ENCODE measurements around the gene NLN. TPM values are rescaled to one million over a fixed set of nuclear protein-coding genes. Genes with fewer than 3 reads are reported as not detected.
"Not testable (repeated sequence)": the region's sequence is repeated elsewhere in the genome, so short reads cannot be mapped to it uniquely, and the experiment has no call there.

The NLN gene
- total RNA-seq, 3 donors from 2014 or later = 29.7 to 40.9 (median 38.8) TPM

DNA sequence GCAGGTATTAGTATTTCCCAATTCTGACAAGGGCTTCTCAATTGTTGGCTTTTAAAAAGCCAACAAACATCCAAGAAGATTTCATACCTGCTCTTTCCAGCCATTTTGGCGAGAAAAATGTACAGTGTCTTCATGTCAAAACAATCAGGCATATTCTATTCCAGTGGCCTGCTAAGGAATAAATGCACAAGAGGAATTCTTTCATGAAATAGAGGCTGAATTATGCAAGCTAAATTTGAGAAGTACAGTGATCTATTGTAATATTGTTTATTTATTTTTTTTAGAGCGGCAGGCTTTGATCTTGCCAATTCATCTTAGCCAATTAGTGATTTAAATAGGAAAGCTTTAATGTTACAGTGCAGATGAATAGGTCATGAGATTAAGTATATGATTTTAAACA is 49.3 kb downstream of the NLN start:
- DNase-seq = no peak
- H3K9me3 Mint-ChIP-seq = no peaks in the 10 kb centered on the region
- H3K4me3 Mint-ChIP-seq = no peak overlapping the region
- peaks cover 10% of the 10 kb centered on the region for H3K36me3 Mint-ChIP-seq (ENCODE audit: insufficient read depth)
- H3K27me3 Mint-ChIP-seq (ENCODE audit: low read depth) = no peaks in the 10 kb centered on the region
- H3K4me1 Mint-ChIP-seq (ENCODE audit: low read depth) = peaks cover 15% of the 10 kb centered on the region
- no peak for ATAC-seq

GRCh38 chr5:65772963-65773362 is 51.0 kb downstream of the NLN start:
- not testable (repeated sequence) for H3K27me3 Mint-ChIP-seq (ENCODE audit: low read depth); DNase-seq; H3K36me3 Mint-ChIP-seq (ENCODE audit: insufficient read depth); ATAC-seq; H3K4me3 Mint-ChIP-seq; H3K9me3 Mint-ChIP-seq
- H3K4me1 Mint-ChIP-seq (ENCODE audit: low read depth) = peaks cover 15% of the 10 kb centered on the region

DNA sequence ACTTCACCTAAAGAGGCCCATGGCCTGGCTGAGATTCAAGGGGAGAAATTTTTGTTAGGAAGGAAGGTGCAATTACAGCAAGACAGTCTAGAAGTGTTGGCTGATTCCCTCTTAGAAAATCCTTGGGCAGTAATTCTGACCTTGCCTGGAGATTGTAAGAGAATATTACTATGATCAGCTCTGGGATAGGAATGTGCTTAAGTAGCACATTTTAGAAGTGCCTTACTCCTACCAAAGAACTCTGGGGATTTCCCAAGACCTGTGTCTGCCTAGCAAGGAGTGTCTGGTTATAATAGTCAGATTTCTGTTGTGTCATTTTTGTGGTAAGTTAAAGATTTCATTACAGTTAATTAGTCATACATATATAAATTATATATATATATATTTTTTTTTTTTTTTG is 52.3 kb downstream of the NLN start:
- no peak for DNase-seq
- Mint-ChIP-seq H3K4me1 (ENCODE audit: low read depth) (peaks cover 22% of the 10 kb centered on the region), H3K27me3 (ENCODE audit: low read depth) (no peaks in the 10 kb centered on the region), H3K36me3 (ENCODE audit: insufficient read depth) (peaks cover 12% of the 10 kb centered on the region), H3K4me3 (no peak overlapping the region), H3K9me3 (no peaks in the 10 kb centered on the region)
- ATAC-seq = peak; percentile 87 to 97

- no peak for ATAC-seq
- Mint-ChIP-seq H3K27me3 (ENCODE audit: low read depth) (no peaks in the 10 kb centered on the region), H3K4me1 (ENCODE audit: low read depth) (peaks cover 26% of the 10 kb centered on the region), H3K4me3 (no peak overlapping the region), H3K36me3 (ENCODE audit: insufficient read depth) (peaks cover 9% of the 10 kb centered on the region), H3K9me3 (no peaks in the 10 kb centered on the region)
- no peak for DNase-seq
Measured at GRCh38 chr5:65775476-65775875, 53.5 kb downstream of the NLN start.

DNA sequence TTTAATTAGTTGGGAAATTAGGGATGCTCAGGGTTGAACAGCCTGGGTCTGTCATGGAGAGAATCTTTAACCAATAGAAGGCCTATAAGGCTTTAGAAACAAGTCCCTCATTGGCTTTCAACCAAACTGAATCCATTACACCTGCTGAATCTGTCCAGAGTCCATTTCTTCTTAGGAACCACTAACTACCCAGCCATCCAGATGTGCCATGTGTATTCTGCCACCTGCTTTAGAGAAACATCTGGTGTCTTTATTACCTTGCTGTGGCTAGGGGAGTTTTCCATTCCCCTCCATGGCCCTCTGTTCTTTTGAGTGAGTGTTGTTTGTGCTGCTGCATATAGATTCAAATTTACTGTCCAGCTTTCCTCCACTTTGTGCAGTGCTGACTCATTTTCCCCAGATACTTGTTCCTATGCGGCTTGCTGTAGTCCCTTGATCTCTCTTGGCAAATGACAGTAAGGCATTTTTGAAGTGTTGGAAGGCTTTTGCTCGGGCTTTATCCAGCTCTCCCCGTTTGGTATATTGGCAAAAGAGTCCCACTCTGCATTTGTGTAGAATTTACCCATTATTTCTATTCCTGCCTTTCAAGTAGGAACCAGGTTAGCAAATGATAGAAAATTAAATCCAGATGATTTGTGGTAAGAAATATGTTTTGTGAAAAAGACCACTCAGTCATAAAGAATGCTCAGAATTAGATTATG is 54.6 kb downstream of the NLN start:
- H3K9me3 Mint-ChIP-seq = no peaks in the 10 kb centered on the region

DNA sequence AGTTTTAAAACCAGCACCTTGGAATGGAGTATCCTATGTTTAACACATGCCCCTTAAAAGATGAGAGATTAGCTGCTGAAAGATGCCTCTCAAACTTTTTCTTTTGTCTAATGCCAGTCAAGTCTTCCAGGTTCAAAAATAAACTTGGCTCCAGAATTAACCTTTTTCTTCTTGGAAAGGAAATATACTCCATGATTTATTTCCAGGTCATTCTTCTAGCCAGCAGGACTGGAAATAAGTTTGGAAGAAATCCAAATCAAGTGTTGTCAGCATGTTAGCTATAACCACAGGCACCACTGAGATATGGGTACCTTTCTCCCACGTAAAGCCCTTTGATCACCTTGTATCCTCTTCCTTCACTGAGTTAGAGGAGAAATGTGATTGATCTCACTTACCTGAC is 56.1 kb downstream of the NLN start:
- peaks cover 26% of the 10 kb centered on the region for H3K4me1 Mint-ChIP-seq (ENCODE audit: low read depth)
- H3K9me3 Mint-ChIP-seq = no peaks in the 10 kb centered on the region
- DNase-seq (no peak), ATAC-seq (no peak)
- H3K4me3 Mint-ChIP-seq = no peak overlapping the region
- H3K36me3 Mint-ChIP-seq (ENCODE audit: insufficient read depth) = peaks cover 24% of the 10 kb centered on the region
- H3K27me3 Mint-ChIP-seq (ENCODE audit: low read depth) = no peaks in the 10 kb centered on the region

More for the DNA sequence above, 54.6 kb downstream of the NLN start:
- H3K4me3 Mint-ChIP-seq = no peak overlapping the region
- H3K27me3 Mint-ChIP-seq (ENCODE audit: low read depth) = no peaks in the 10 kb centered on the region
- peaks cover 16% of the 10 kb centered on the region for H3K36me3 Mint-ChIP-seq (ENCODE audit: insufficient read depth)
- DNase-seq = no peak
- H3K4me1 Mint-ChIP-seq (ENCODE audit: low read depth) = peaks cover 26% of the 10 kb centered on the region
- ATAC-seq = no peak

- Mint-ChIP-seq H3K36me3 (ENCODE audit: insufficient read depth) (peaks cover 24% of the 10 kb centered on the region), H3K4me1 (ENCODE audit: low read depth) (peaks cover 19% of the 10 kb centered on the region), H3K4me3 (no peak overlapping the region), H3K27me3 (ENCODE audit: low read depth) (no peaks in the 10 kb centered on the region), H3K9me3 (no peaks in the 10 kb centered on the region)
- ATAC-seq (peak; percentile 37 to 43), DNase-seq (no peak)
Measured at GRCh38 chr5:65779643-65780042, 57.6 kb downstream of the NLN start.

DNA sequence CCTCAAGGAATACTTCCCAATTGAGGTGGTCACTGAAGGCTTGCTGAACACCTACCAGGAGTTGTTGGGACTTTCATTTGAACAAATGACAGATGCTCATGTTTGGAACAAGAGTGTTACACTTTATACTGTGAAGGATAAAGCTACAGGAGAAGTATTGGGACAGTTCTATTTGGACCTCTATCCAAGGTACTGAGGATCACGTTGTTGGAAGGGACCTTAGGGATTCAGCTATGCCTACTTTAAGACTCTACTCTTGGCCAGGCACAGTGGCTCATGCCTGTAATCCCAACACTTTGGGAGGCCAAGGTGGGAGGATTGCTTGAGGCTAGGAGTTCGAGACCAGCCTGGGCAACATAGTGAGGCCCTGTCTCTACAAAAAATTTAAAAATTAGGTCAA is 66.3 kb downstream of the NLN start:
- ATAC-seq; H3K27me3 Mint-ChIP-seq (ENCODE audit: low read depth); H3K4me3 Mint-ChIP-seq; DNase-seq: not testable (repeated sequence)
- H3K36me3 Mint-ChIP-seq (ENCODE audit: insufficient read depth) = peaks cover 20% of the 10 kb centered on the region
- peaks cover 11% of the 10 kb centered on the region for H3K9me3 Mint-ChIP-seq
- H3K4me1 Mint-ChIP-seq (ENCODE audit: low read depth) = peaks cover 11% of the 10 kb centered on the region

DNA sequence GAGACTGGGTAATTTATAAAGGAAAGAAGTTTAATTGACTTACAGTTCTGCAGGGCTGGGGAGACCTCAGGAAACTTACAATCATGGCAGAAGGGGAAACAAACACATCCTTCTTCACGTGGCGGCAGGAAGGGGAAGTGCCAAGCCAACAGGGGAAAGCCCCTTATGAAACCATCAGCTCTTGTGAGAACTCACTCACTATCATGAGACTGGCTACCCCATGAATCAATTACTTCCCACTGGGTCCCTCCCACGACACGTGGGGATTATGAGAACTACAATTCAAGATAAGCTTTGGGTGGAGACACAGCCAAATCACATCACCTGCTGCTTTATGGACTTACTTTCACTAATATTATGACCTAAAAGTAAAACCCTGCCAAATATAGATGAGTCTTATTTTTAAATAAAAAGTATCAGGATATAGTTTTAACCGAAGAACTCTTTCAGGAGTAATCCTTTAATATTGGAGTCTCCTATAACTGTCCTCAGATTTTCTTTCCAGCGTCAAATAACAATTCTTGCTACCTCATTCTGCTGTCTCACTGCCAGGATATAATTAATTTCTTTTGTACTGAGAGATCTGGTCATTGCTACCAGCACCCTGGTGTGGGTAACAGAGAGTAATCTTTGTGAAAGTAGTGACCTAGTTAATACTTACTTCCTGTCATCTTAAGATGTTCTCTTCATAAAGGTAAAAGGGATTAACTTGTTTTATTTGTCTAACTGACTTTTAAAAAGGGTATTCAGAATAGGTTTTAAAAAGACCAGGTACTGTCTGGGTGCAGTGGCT is 68.6 kb downstream of the NLN start:
- Mint-ChIP-seq H3K4me3 (no peak overlapping the region), H3K27me3 (ENCODE audit: low read depth) (no peaks in the 10 kb centered on the region), H3K9me3 (peaks cover 11% of the 10 kb centered on the region), H3K36me3 (ENCODE audit: insufficient read depth) (peaks cover 21% of the 10 kb centered on the region), H3K4me1 (ENCODE audit: low read depth) (peaks cover 11% of the 10 kb centered on the region)
- ATAC-seq (peak; percentile 84 to 89), DNase-seq (peak; percentile 16)

GRCh38 chr5:65791712-65792673 is 70.0 kb downstream of the NLN start:
- Mint-ChIP-seq H3K4me1 (ENCODE audit: low read depth) (peaks cover 17% of the 10 kb centered on the region), H3K36me3 (ENCODE audit: insufficient read depth) (peaks cover 21% of the 10 kb centered on the region), H3K9me3 (peaks cover 11% of the 10 kb centered on the region), H3K4me3 (no peak overlapping the region), H3K27me3 (ENCODE audit: low read depth) (no peaks in the 10 kb centered on the region)
- ATAC-seq (no peak), DNase-seq (no peak)

DNA sequence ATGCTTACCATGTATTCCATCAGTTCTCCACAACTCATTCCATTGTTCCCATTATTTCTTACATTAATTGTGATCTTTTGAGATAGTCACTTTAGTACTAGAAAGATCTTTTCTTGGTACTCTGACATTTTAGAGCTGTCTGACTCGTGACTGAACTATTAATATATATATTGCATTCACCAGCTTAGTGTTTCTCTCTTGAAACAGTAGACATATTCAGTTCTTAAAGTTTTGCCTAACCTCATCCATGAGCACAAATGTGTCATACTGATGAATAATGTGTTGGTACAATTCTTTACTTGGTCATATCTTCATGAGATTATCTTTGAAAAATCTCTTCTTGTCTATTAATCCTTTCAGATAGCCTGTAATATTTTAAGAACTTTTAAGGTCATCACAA is 74.3 kb downstream of the NLN start:
- H3K4me1 Mint-ChIP-seq (ENCODE audit: low read depth) = peaks cover 8% of the 10 kb centered on the region
- H3K4me3 Mint-ChIP-seq = no peak overlapping the region
- ATAC-seq (peak in 1 of 2 donors; percentile 38), DNase-seq (no peak)
- no peaks in the 10 kb centered on the region for H3K27me3 Mint-ChIP-seq (ENCODE audit: low read depth)
- H3K9me3 Mint-ChIP-seq = no peaks in the 10 kb centered on the region
- H3K36me3 Mint-ChIP-seq (ENCODE audit: insufficient read depth) = peaks cover 1% of the 10 kb centered on the region

DNA sequence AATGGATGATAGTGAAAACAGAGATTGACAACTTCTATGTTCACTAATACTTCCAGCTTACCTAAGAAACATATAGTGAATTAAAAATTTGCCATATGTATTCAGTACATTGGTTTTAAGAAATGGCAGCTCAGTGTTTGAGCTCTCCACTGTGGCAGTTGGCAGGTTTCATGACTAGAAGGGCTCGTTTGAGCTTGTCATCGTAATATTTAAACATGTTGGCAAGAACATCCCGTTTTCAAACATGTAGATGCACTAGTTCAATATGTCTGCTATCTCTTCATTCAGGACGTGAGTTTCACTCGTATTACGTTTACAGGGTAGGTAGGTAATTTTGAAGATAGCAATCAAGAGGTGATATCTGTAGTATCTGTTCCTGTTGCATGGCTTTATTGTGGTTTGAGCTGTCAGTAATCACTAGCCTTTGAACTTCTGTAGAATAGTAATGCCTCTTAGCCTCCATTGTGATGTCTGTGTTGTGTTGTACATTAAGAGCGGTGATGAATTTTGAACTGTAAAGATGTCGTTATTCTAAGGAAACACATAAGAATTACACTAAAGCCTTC is 74.8 kb downstream of the NLN start:
- ATAC-seq = peak; percentile 35 to 40
- Mint-ChIP-seq H3K4me1 (ENCODE audit: low read depth) (peaks cover 8% of the 10 kb centered on the region), H3K27me3 (ENCODE audit: low read depth) (no peaks in the 10 kb centered on the region), H3K4me3 (no peak overlapping the region), H3K36me3 (ENCODE audit: insufficient read depth) (peaks cover 1% of the 10 kb centered on the region), H3K9me3 (no peaks in the 10 kb centered on the region)
- no peak for DNase-seq

GRCh38 chr5:65797481-65797880 is 75.5 kb downstream of the NLN start:
- Mint-ChIP-seq H3K27me3 (ENCODE audit: low read depth) (no peaks in the 10 kb centered on the region), H3K4me1 (ENCODE audit: low read depth) (peaks cover 8% of the 10 kb centered on the region), H3K36me3 (ENCODE audit: insufficient read depth) (peaks cover 1% of the 10 kb centered on the region), H3K4me3 (no peak overlapping the region), H3K9me3 (no peaks in the 10 kb centered on the region)
- no peak for DNase-seq
- ATAC-seq = no peak

DNA sequence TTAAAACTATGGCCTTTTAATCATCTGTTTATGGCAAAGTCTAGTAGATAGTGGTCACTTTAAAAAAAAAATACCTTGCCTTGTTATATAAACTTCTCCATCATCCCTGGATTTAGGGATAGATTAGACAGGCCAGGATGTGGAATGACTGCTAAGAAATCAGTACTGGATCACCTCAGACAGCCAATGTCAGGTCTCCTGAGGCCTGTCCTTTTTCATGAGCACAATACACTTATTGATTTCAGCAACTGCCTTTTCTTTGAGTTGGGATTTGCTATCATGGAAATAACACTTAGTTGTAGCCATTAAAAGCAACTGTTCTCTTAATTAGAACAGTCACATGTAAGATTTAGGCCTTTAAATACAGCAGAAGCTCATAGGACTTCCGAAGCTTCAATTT is 77.9 kb downstream of the NLN start:
- H3K9me3 Mint-ChIP-seq = no peaks in the 10 kb centered on the region
- ATAC-seq (no peak), DNase-seq (no peak)
- no peak overlapping the region for H3K4me3 Mint-ChIP-seq
- no peaks in the 10 kb centered on the region for H3K27me3 Mint-ChIP-seq (ENCODE audit: low read depth)
- peaks cover 22% of the 10 kb centered on the region for H3K4me1 Mint-ChIP-seq (ENCODE audit: low read depth)
- no peaks in the 10 kb centered on the region for H3K36me3 Mint-ChIP-seq (ENCODE audit: insufficient read depth)
